Measurements from ENCODE around the gene ICAM4. TPM values are rescaled to one million over a fixed set of nuclear protein-coding genes. Genes with fewer than 3 reads are reported as not detected.
A peak's percentile ranks its signal among the peaks of the same experiment; 100 is the strongest.

The ICAM4 gene
- total and polyA plus RNA-seq, 2 of the 13 experiments (the other 11 are each of a cell fraction or from before 2014, with no cell fraction given), result 2.9 to 4.0 TPM

GRCh38 chr19:10295847-10296591, 9.3 kb downstream of the ICAM4 start (continued):
- TF ChIP-seq IRX3 (CRISPR knock-in tag; IDR thresholded peaks at IDR 0.05; ENCODE audit: borderline replicate concordance, low read depth), result 0 out of 2 replicates have a peak, but pooled peaks have one; percentile 24
- TF ChIP-seq REXO4 (CRISPR knock-in tag; IDR thresholded peaks at IDR 0.05; ENCODE audit: borderline replicate concordance), result no peak
- peak; percentile 33; the same call in 1 of the 2 replicates for TF ChIP-seq JUNB (CRISPR knock-in tag; IDR thresholded peaks at IDR 0.05; ENCODE audit: borderline replicate concordance)

GRCh38 chr19:10299545-10300458, 13.0 kb downstream of the ICAM4 start:
- ChIA-PET CTCF (ENCODE audit: low intra/inter-chr PET ratio, low total read pairs) (no interaction called here), POLR2A (interaction anchor here (0.6 to 2.0 kb wide), 5 partner anchors 10 to 83 kb away, joined by 3 to 5 read pairs (median 3); partner anchors contain the start of genes ICAM1, TYK2 and ZGLP1)
- Histone ChIP-seq H3K79me2 (ENCODE audit: insufficient read depth, low read length) (no peaks in the 10 kb centered on the region), H3K9me3 (ENCODE audit: low read length) (no peaks in the 10 kb centered on the region), H3K4me1 (ENCODE audit: insufficient read depth, low read length) (peaks cover 37% of the 10 kb centered on the region), H3K36me3 (replicated peaks in 1 of 2; ENCODE audit: control insufficient read depth in 1 of 2, insufficient read depth in 2 of 2, low read length in 2 of 2) (no peaks in the 10 kb centered on the region), H3K4me2 (ENCODE audit: low read depth, low read length) (peak overlapping the region; percentile 74), H4K20me1 (ENCODE audit: insufficient read depth, low read length) (no peaks in the 10 kb centered on the region), H3K4me3 (replicated peaks in 1 of 3; ENCODE audit: insufficient read depth in 1 of 3, low read depth in 2 of 3, low read length in 3 of 3) (peak overlapping the region in 1 of 3 experiments; percentile 61; a peak in 2 of 6 replicates), H2AFZ (ENCODE audit: low read length) (no peak overlapping the region), H3K9ac (ENCODE audit: insufficient read depth, low read depth, low read length) (no peak overlapping the region), H3K27ac (ENCODE audit: extremely low read length, insufficient read depth, low read length) (no peak overlapping the region), H3K27me3 (ENCODE audit: control insufficient read depth in 1 of 2, insufficient read depth in 2 of 2, low read length in 2 of 2) (peaks cover 0 to 4% of the 10 kb centered on the region in 2 experiments; a peak in 1 of 5 replicates)
- intact Hi-C loops (cut with micrococcal nuclease; ENCODE audit: unreplicated experiment) (no loop called here), in situ Hi-C loops (cut with HindIII; ENCODE audit: extremely low pct_ligation_motif_present, low pct_unique_long_range_greater_than_20kb) (no loop called here)
- BruUV-seq (replicated peaks), result no TSS peak
- FAIRE-seq, result no peak
- no peak for DNase-seq (ENCODE audit: low spot score)
- WGBS (ENCODE audit: low lambda C conversion rate), result 8% methylated on average over 11 of the region's 14 CpGs
- ATAC-seq, result peak; percentile 45
- TF ChIP-seq CTCF (CRISPR knock-in tag; IDR thresholded peaks at IDR 0.05) (peak; percentile 34; the same call in 1 of the 2 replicates), ZHX2 (IDR thresholded peaks at IDR 0.05; ENCODE audit: low read depth) (no peak), ZHX2 (CRISPR knock-in tag; IDR thresholded peaks at IDR 0.05; ENCODE audit: borderline replicate concordance) (no peak), MAX (IDR thresholded peaks at IDR 0.05) (0 out of 2 replicates have a peak, but pooled peaks have one; percentile 18), NRL (CRISPR knock-in tag; IDR thresholded peaks at IDR 0.05; ENCODE audit: borderline replicate concordance) (peak; percentile 25; the same call in 1 of the 2 replicates), ZNF891 (CRISPR knock-in tag; IDR thresholded peaks at IDR 0.05) (0 out of 2 replicates have a peak, but pooled peaks have one; percentile 38), SAFB2 (CRISPR knock-in tag; IDR thresholded peaks at IDR 0.05; ENCODE audit: borderline replicate concordance, low read depth) (0 out of 2 replicates have a peak, but pooled peaks have one; percentile 20), ARNT (IDR thresholded peaks at IDR 0.05) (no peak), ZNF263 (CRISPR knock-in tag; IDR thresholded peaks at IDR 0.05) (peak; percentile 89)
